Measurements from ENCODE around the gene DVL3.

- TF ChIP-seq CTCF (conservative IDR thresholded peaks at IDR 0.05; ENCODE audit: low read length): no peak
- TF ChIP-seq EZH2phosphoT487 (IDR thresholded peaks at IDR 0.05; ENCODE audit: borderline replicate concordance, low read depth, low read length): no peak
Observed at GRCh38 chr3:184133840-184134745, 21.1 kb upstream of the DVL3 start.

All from OCI-LY7 (cell line).